ENCODE data around the gene NOM1. TPM values are rescaled to one million over a fixed set of nuclear protein-coding genes. Genes with fewer than 3 reads are reported as not detected.

Gene NOM1
- polyA plus RNA-seq, 3 donors from 2014 or later: 0.36 to 7.2 (median 3.0) TPM

GRCh38 chr7:156979007-156979606 is 29.6 kb downstream of the NOM1 start:
- Mint-ChIP-seq H3K4me3 (no peak overlapping the region), H3K27ac (no peak overlapping the region), H3K4me1 (no peaks in the 10 kb centered on the region), H3K27me3 (ENCODE audit: low read depth in 3 of 3) (no peaks in the 10 kb centered on the region), H3K9me3 (peaks cover 3 to 12% (median 8%) of the 10 kb centered on the region in 6 donors), H3K36me3 (peaks cover 12 to 23% (median 18%) of the 10 kb centered on the region in 3 donors)
- DNase-seq: no peak

GRCh38 chr7:156979711-156980110 is 30.2 kb downstream of the NOM1 start:
- no peak overlapping the region for H3K27ac Mint-ChIP-seq
- no peaks in the 10 kb centered on the region for H3K4me1 Mint-ChIP-seq
- H3K36me3 Mint-ChIP-seq: peaks cover 12 to 23% (median 18%) of the 10 kb centered on the region in 3 donors

DNA sequence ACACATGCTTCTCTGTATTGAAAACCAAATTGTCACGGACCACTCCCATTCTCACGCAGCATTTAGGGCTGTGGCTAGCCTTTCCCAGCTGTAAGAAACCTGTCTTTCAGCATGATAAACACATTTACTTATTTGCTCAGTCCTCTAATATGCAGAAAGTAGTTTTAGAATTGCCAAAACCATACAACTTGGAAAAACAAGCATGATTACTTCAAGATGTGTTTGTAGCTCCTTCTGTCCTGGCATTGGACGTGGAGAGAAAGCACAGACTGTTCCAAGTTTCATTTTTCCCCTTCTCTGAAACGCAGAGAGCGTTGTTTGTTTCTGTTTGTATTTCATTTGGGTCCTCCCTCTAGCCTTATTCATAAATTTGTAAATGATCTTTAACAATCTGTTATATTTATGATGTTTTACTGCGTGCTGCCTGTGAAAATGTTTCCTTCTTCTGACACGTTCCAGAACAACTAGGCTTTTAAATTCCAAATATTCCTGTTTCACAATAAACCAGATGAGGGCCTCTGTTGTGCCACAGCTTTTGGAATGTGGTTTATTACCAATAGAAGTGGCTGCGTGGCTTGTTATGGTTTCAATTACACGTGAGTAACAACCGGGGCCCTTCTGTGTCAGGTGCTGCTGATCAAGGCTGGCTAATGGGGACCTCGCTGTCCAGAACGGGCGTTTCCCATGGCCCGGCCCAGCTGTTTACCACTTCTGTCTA is 34.8 kb downstream of the NOM1 start:
- Mint-ChIP-seq H3K4me3 (no peak overlapping the region), H3K9me3 (peaks cover under 1 to 7% (median 5%) of the 10 kb centered on the region in 6 donors), H3K27ac (no peak overlapping the region), H3K4me1 (no peaks in the 10 kb centered on the region), H3K36me3 (peaks cover 6 to 11% (median 6%) of the 10 kb centered on the region in 3 donors), H3K27me3 (ENCODE audit: low read depth in 3 of 3) (peaks cover 0 to 5% (median 2%) of the 10 kb centered on the region in 3 donors)
- DNase-seq: no peak

More at GRCh38 chr7:156979711-156980110, 30.2 kb downstream of the NOM1 start:
- H3K27me3 Mint-ChIP-seq (ENCODE audit: low read depth in 3 of 3): no peaks in the 10 kb centered on the region
- H3K9me3 Mint-ChIP-seq: peaks cover 3 to 12% (median 8%) of the 10 kb centered on the region in 6 donors
- DNase-seq: no peak
- H3K4me3 Mint-ChIP-seq: no peak overlapping the region

DNA sequence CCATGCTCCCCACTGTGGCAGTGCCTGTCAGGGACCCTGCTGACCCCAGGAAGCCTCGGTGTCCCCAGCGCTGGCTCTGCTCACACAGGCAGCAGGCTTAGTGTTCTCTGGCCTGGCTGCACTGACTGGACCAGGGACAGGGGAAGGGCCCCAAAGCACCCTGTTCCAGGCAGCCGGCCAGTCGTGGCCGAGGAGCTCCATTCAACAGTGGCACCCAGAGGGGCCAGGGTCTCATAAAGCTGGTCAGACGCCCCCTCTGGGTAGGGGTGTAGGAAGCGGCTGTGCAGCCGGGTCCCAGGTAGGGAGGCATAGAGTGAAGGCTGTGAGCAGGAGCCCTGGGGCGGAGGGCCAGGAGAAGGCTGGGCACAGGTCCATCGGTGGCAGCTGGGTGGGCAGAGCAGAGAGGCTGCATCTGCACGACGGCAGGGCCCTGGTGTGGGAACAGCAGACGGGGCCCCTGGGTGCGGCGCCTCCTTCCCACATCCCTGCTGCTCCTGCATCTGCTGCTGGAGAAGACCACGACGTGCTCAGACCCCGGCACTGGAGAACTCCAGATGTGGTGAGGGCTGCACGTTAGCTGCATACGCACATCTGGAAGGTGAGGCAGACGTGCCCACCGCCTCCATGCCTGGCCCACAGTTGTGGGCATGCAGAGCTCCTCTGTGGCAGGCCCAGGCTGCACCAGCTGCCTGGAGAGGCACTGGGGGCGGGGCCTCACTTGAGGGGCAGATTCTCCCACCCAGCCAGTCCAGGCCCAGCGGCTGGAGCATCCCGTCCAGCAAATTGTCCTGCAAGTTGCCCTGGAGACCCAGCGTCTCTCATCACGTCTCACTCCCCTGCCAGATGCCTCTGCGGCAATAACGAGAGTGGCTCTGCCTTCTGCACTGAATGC is 35.8 kb downstream of the NOM1 start:
- peaks cover 0 to 5% (median 3%) of the 10 kb centered on the region in 3 donors for H3K27me3 Mint-ChIP-seq (ENCODE audit: low read depth in 3 of 3)
- H3K4me3 Mint-ChIP-seq: no peak overlapping the region
- no peak for DNase-seq
- H3K36me3 Mint-ChIP-seq: peaks cover 0 to 5% (median 0%) of the 10 kb centered on the region in 3 donors
- no peak overlapping the region for H3K27ac Mint-ChIP-seq
- no peaks in the 10 kb centered on the region for H3K9me3 Mint-ChIP-seq
- H3K4me1 Mint-ChIP-seq: no peaks in the 10 kb centered on the region

GRCh38 chr7:156986378-156986777 is 36.9 kb downstream of the NOM1 start:
- Mint-ChIP-seq H3K4me3 (no peak overlapping the region), H3K4me1 (no peaks in the 10 kb centered on the region), H3K36me3 (peaks cover 0 to 5% (median 0%) of the 10 kb centered on the region in 3 donors), H3K27ac (no peak overlapping the region), H3K27me3 (ENCODE audit: low read depth in 3 of 3) (peaks cover 2 to 5% (median 4%) of the 10 kb centered on the region in 3 donors), H3K9me3 (no peaks in the 10 kb centered on the region)
- no peak for DNase-seq

DNA sequence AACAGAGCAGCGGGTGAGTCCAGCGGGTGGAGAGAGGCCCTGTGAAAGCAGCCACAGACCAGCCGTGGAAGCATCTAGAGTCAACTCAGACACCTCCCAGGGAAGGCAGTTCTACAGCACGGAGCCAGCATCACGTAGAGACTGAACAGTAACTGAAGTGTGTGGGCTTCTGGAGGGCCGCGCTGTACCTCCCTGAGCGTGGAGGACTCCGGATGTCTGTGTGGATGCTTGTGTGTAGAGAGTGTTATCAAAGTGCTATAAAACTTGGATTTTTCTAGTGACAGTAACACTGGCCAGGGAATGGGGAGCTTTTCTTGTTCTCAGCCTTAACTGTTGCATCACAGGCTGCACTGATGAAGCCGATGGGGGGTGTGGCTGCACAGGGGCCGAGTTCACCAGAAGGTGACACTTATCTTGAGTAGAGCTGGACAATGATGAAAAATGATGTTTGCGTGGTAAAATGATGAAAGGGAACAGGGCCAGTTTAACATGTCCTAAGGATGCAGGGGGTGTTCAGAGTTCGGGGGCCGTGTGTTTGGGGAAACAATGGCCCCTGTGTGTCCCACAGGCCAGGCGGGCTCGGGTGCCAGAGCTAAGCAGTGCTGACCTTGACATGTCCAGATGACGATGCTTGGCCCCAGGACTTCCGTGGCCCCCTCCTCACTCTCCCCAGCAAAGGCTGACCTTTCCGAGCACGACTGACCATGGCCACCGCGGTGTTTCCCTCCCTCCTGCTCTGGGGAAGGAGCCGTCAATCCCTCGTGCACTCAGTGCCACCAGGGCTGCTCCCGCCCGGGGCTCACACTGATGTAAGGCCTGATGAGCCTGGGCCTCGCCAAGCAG is 39.1 kb downstream of the NOM1 start:
- no peak overlapping the region for H3K4me3 Mint-ChIP-seq
- H3K27me3 Mint-ChIP-seq (ENCODE audit: low read depth in 3 of 3): peaks cover 2 to 5% (median 4%) of the 10 kb centered on the region in 3 donors
- no peaks in the 10 kb centered on the region for H3K36me3 Mint-ChIP-seq
- no peak for DNase-seq
- H3K9me3 Mint-ChIP-seq: no peaks in the 10 kb centered on the region
- no peaks in the 10 kb centered on the region for H3K4me1 Mint-ChIP-seq
- no peak overlapping the region for H3K27ac Mint-ChIP-seq

- Mint-ChIP-seq H3K27me3 (ENCODE audit: low read depth in 3 of 3) (peaks cover 6 to 10% (median 7%) of the 10 kb centered on the region in 3 donors), H3K27ac (no peak overlapping the region), H3K9me3 (no peaks in the 10 kb centered on the region), H3K4me3 (no peak overlapping the region), H3K36me3 (no peaks in the 10 kb centered on the region), H3K4me1 (no peaks in the 10 kb centered on the region)
- DNase-seq: no peak
Measured at GRCh38 chr7:156989766-156990535, 40.4 kb downstream of the NOM1 start.

GRCh38 chr7:156993021-156993924 is 43.8 kb downstream of the NOM1 start:
- H3K27me3 Mint-ChIP-seq (ENCODE audit: low read depth in 3 of 3): peaks cover 11 to 13% (median 12%) of the 10 kb centered on the region in 3 donors
- no peak overlapping the region for H3K27ac Mint-ChIP-seq
- no peaks in the 10 kb centered on the region for H3K36me3 Mint-ChIP-seq
- DNase-seq: no peak
- no peaks in the 10 kb centered on the region for H3K9me3 Mint-ChIP-seq
- H3K4me3 Mint-ChIP-seq: no peak overlapping the region
- H3K4me1 Mint-ChIP-seq: no peaks in the 10 kb centered on the region

DNA sequence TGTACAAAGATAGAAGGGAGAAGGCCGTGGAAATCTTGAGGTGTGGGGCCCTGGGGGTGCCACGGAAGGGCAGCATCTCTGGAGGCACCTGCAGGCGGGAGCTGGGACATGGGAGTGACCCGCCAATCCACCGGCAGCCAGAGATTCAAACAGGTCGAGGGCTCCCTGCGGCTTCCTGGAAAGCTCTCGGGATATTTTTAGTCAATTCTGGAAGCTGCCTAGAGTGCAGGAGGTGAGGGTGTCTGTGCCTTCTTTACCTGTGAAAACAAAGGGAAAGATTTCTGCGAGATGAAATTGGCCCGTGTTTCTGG is 44.4 kb downstream of the NOM1 start:
- Mint-ChIP-seq H3K36me3 (no peaks in the 10 kb centered on the region), H3K27ac (no peak overlapping the region), H3K9me3 (no peaks in the 10 kb centered on the region), H3K4me1 (peaks cover 0 to 4% of the 10 kb centered on the region in 2 donors), H3K27me3 (ENCODE audit: low read depth in 3 of 3) (peaks cover 12 to 19% (median 13%) of the 10 kb centered on the region in 3 donors), H3K4me3 (no peak overlapping the region)
- no peak for DNase-seq

DNA sequence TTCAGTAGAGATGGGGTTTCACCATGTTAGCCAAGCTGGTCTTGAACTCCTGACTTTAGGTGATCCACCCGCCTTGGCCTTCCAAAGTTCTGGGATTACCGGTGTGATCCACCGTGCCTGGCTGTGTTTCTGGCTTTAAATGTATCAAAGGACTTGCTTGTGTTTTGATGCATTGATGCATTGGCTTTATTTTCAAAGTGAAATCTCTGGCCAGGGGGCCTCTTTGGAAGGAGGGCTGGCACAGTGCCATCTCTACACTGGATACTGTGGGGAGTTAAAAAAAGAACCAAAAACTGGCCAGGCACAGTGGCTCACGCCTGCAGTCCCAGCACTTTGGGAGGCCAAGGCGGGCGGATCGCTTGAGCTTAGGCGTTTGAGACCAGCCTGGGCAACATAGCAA is 44.9 kb downstream of the NOM1 start:
- Mint-ChIP-seq H3K36me3 (no peaks in the 10 kb centered on the region), H3K9me3 (peaks cover 0 to 2% (median 0%) of the 10 kb centered on the region in 6 donors), H3K27me3 (ENCODE audit: low read depth in 3 of 3) (peaks cover 12 to 24% (median 16%) of the 10 kb centered on the region in 3 donors), H3K4me3 (no peak overlapping the region), H3K4me1 (peaks cover 3 to 10% of the 10 kb centered on the region in 2 donors), H3K27ac (no peak overlapping the region)
- DNase-seq: no peak

DNA sequence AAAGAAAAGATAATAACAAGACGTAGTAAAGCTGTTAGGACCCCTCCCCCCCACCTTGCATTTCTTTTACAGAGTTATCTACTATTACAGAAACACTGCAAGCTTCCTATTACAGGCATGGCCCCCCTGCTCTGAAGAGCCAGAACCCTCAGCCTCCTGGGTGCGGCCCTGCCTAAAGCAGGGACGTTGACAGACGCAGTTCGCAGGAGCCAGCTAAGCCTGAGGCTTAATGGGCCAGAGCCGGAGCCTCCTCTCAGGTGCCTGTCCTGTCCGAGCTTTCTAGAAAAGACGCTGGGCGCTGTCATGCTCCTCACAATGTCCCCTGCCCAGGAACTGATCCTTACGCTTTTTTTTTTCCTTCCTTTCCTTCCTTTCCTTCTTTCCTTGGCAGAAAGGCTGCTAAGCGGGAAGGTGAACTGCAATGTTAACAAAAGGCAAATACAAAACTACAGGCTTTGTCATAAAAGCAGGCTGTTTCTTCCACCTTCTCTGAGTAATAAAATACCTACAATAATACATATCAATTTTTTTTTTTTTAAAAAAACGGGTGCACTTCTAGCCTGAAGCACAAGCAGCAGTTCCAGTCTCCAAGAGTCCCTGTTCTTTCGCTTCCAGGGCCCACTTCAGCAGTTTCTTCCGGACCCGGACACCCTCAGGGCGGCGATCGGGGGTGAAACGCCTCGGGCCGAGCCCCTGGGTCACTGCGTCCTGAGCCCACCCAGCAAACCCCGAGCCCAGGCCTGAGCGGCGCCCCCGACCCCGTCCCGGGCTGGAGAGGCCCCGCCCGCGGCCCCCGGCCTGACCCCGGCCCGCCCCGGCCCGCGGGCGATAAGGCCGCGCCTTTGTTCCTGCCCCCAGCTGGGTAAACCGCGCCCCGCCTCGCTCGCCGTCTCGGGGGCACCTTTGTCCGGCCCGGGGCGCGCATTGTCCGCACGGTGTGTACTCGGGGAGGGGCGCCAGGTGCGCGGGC is 49.8 kb downstream of the NOM1 start:
- Mint-ChIP-seq H3K4me1 (peaks cover 13 to 25% of the 10 kb centered on the region in 2 donors), H3K4me3 (peak overlapping the region; percentile 49 to 68 (median 64)), H3K9me3 (peaks cover 0 to 2% (median 0%) of the 10 kb centered on the region in 6 donors), H3K27ac (no peak overlapping the region), H3K36me3 (no peaks in the 10 kb centered on the region), H3K27me3 (ENCODE audit: low read depth in 3 of 3) (peaks cover 10 to 42% (median 32%) of the 10 kb centered on the region in 3 donors)
- DNase-seq: no peak

Measured in immature natural killer cell (primary cell).